ENCODE data around the gene GDF15.

GRCh38 chr19:18436671-18437490 is 50.9 kb downstream of the GDF15 start:
- TF ChIP-seq CTCF (IDR thresholded peaks at IDR 0.05), result no peak
- TF ChIP-seq POLR2A (IDR thresholded peaks at IDR 0.05), result no peak
